AG04449 (cell line): ENCODE results near the gene LPCAT1.

ENCODE experiments used
- CTCF ChIA-PET: fragments of 350-600 bp; formaldehyde crosslinking; extraction: SDS; loops from one replicate; lab custom pipeline; 2021; ENCODE audit warnings: antibody characterized with exemption; lab: Yijun Ruan, JAX
- POLR2A ChIA-PET: fragments of 400-600, 350-600 bp; formaldehyde crosslinking; extraction: SDS; loops from one replicate; lab custom pipeline; 2020; ENCODE audit warnings: antibody characterized with exemption, inconsistent platforms; lab: Yijun Ruan, JAX
- DNase-seq: peaks from one replicate; pipeline ENCODE4 v3.0.0-alpha.2; 2010; ENCODE audit warnings: low read depth, low spot score
- H3K4me3 ChIP-seq: 2 replicates; pipeline ENCODE4 v1.5.1; 2011; ENCODE audit warnings: low read depth, mild to moderate bottlenecking, control low read depth, low read length
- CTCF ChIP-seq: IDR thresholded peaks from one replicate; pipeline ENCODE4 v1.5.1; 2011; ENCODE audit warnings: mild to moderate bottlenecking, moderate library complexity, low read length, control low read depth, inconsistent platforms; ENCODE audit not compliant: insufficient read depth; ENCODE audit errors: missing control alignments

Gene LPCAT1

GRCh38 chr5:1465966-1466471, 57.7 kb downstream of the LPCAT1 start:
- TF ChIP-seq CTCF, result no peak
- no peak overlapping the region for H3K4me3 ChIP-seq
- no peak for DNase-seq
- ChIA-PET CTCF (no interaction called here), POLR2A (no interaction called here)

GRCh38 chr5:1465117-1465516, 58.6 kb downstream of the LPCAT1 start:
- no peak for DNase-seq
- TF ChIP-seq CTCF, result no peak
- H3K4me3 ChIP-seq, result no peak overlapping the region
- ChIA-PET POLR2A (no interaction called here), CTCF (no interaction called here)

- ChIA-PET CTCF (no interaction called here), POLR2A (no interaction called here)
- no peak overlapping the region for H3K4me3 ChIP-seq
- TF ChIP-seq CTCF, result no peak
- no peak for DNase-seq
Measured at GRCh38 chr5:1464511-1464910, 59.2 kb downstream of the LPCAT1 start.

- no peak for DNase-seq
- CTCF ChIA-PET, result no interaction called here
- no peak for TF ChIP-seq CTCF
- H3K4me3 ChIP-seq, result no peak overlapping the region
- POLR2A ChIA-PET, result no interaction called here
Measured at GRCh38 chr5:1464096-1464446, 59.7 kb downstream of the LPCAT1 start.

- no peak for TF ChIP-seq CTCF
- CTCF ChIA-PET, result no interaction called here
- H3K4me3 ChIP-seq, result no peak overlapping the region
- DNase-seq, result no peak
- POLR2A ChIA-PET, result no interaction called here
Measured at GRCh38 chr5:1463326-1464095, 60.2 kb downstream of the LPCAT1 start.

GRCh38 chr5:1462358-1462757, 61.4 kb downstream of the LPCAT1 start:
- no peak overlapping the region for H3K4me3 ChIP-seq
- DNase-seq, result no peak
- CTCF ChIA-PET, result no interaction called here
- POLR2A ChIA-PET, result no interaction called here
- TF ChIP-seq CTCF, result no peak
